Fibroblast of the aortic adventitia (primary cell): ENCODE measurements around the gene PCED1B. TPM values are rescaled to one million over a fixed set of nuclear protein-coding genes. Genes with fewer than 3 reads are reported as not detected.

Source experiments
- DNase-seq: peaks from one replicate; pipeline ENCODE4 v3.0.0-alpha.2; 2010; ENCODE audit warnings: low read depth
- H3K4me3 ChIP-seq: 2 replicates; pipeline ENCODE4 v1.5.1; 2011; ENCODE audit warnings: low read depth, mild to moderate bottlenecking, control low read depth, low read length, moderate library complexity
- total RNA-seq: library from RNA; depleted of rRNA; stranded (reverse); fragments of >200 nt; gene quantifications from 2 replicates; pipeline ENCODE4 v1.2.3, GENCODE V29; 2012; ENCODE audit warnings: low replicate concordance
- TF ChIP-seq, protein P1 (sequence below): IDR thresholded peaks from 2 replicates; pipeline ENCODE4 v1.5.1; 2011; ENCODE audit warnings: mild to moderate bottlenecking, low read length, control low read depth, inconsistent platforms; ENCODE audit not compliant: insufficient read depth

Gene PCED1B
- total RNA-seq, 1 donor: 0.27 TPM

DNA sequence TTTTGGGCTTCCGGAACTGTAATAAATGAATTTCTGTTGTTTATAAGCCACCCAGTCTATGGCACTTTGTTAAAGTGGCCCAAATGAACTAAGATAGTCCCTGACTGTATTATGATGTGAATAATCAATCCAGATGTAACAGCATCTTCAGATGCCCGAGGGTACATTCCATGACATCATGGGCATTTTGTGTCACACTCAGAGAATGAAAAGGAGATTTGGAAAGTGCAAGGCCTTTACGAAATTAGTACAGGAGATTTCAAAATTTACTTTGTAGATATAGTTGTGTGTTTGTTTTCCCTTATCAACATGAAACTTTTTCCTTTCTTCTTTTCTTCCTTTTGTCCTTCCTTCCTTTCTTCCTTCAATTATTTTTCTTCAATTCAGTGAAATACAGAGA, 54.6 kb downstream of the PCED1B start:
- TF ChIP-seq, protein P1, sequence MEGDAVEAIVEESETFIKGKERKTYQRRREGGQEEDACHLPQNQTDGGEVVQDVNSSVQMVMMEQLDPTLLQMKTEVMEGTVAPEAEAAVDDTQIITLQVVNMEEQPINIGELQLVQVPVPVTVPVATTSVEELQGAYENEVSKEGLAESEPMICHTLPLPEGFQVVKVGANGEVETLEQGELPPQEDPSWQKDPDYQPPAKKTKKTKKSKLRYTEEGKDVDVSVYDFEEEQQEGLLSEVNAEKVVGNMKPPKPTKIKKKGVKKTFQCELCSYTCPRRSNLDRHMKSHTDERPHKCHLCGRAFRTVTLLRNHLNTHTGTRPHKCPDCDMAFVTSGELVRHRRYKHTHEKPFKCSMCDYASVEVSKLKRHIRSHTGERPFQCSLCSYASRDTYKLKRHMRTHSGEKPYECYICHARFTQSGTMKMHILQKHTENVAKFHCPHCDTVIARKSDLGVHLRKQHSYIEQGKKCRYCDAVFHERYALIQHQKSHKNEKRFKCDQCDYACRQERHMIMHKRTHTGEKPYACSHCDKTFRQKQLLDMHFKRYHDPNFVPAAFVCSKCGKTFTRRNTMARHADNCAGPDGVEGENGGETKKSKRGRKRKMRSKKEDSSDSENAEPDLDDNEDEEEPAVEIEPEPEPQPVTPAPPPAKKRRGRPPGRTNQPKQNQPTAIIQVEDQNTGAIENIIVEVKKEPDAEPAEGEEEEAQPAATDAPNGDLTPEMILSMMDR: no peak
- DNase-seq: no peak
- H3K4me3 ChIP-seq: no peak overlapping the region

DNA sequence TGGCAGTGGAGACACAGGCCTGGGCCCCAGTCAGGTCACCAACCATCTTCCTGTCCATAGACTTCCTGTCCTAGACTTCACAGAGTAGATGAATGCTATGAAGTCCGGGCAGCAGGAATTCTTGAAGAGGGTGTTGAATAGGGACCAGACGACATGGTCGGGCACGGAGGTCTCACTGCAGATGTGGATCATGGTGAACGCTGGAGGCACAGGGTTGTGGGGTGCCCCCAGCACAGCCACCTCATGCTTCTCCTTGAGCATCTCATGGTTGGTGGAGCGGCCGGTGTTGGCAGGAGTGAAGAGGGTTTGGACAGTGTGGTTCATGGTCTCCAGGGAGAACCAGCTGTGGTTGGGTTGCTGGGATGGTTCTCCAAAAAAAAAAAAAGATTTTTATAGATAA, 56.2 kb downstream of the PCED1B start:
- TF ChIP-seq, protein P1: no peak

DNA sequence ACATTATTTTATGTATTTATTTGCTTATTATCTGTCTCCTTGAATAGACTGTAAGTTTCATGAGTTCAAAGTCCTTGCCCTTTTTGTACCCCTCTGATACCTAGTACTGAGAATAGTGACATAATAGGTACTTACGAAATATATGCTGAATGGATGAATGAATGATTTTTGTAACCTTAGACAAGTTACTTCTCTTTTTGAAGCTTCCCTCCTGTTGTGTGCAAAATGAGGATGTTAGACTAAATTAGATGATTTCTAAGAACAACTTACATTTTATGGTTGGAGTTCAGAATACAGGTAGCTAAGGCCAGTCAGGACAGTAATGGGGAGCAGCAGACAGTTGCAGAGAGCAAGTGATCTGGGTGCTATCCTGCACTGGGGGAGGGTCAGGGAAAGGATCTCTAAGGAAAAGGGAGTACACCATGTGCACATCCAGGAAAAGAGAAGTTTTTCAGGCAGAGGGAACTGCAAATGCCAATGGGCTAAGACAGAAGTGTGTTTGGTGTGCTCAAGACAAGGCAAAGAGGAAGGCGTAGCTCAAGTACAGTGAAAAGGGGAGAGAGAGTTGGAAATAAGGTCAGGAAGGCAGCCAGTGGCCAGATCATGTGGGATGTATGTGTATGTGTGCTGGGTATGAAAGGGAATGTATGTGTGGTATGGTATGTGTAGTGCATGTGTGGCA, 59.7 kb downstream of the PCED1B start:
- no peak for DNase-seq
- TF ChIP-seq, protein P1: no peak
- no peak overlapping the region for H3K4me3 ChIP-seq

More for the DNA sequence above, 56.2 kb downstream of the PCED1B start:
- no peak overlapping the region for H3K4me3 ChIP-seq
- DNase-seq: no peak

DNA sequence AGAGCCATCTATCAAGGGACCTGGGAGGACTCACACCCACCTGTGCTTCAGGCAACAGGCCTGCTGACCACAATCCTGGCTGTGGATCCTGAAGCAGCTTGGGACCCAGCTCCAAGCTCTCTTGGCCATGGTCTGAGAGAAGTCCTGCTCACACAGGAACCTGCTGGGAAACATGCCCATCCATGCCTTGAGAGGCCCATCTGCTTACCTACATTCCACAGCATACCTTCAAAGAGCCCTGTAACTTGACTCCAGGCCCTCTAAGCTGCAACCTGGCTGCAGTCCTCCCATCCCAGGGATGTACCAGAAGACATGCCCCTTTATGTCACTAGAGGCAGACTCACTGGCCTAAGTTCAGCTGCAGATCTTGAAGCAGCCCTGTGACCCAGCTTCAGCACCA, 62.0 kb downstream of the PCED1B start:
- no peak overlapping the region for H3K4me3 ChIP-seq
- TF ChIP-seq, protein P1: no peak
- no peak for DNase-seq

DNA sequence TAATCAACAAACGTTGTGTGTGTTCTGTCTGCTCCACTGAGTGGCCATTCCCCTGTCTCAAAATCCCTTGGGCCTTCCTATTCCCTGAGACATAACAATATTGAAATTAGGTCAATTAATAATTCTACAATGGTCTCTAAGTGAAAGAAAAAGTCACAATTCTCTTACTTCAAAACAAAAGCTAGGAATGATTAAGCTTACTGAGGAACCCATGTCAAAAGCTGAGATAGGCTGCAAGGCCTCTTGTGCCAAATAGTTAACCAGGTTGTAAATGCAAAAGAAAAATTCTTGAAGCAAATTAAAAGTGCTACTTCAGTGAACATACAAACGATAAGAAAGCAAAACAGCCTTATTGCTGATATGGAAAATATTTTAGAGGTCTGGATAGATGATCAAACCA, 65.3 kb downstream of the PCED1B start:
- no peak overlapping the region for H3K4me3 ChIP-seq
- DNase-seq: no peak
- TF ChIP-seq, protein P1: no peak

DNA sequence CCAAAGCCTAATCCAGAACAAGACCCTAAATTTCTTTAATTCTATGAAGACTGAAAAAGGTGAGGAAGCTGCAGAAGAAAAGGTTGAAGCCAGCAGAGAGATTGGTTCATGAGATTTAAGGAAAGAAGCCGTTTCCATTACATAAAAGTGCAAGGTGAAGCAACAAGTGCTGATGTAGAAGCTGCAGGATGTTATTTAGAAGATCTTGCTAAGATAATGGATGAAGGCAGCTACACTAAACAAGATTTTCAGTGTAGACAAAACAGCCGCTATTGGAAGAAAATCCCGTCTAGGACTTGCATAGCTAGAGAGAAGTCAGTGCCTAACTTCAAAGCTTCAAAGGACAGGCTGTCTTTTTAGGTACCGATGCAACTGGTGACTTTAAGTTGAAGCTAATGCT, 65.8 kb downstream of the PCED1B start:
- TF ChIP-seq, protein P1: no peak
- H3K4me3 ChIP-seq: no peak overlapping the region
- no peak for DNase-seq

DNA sequence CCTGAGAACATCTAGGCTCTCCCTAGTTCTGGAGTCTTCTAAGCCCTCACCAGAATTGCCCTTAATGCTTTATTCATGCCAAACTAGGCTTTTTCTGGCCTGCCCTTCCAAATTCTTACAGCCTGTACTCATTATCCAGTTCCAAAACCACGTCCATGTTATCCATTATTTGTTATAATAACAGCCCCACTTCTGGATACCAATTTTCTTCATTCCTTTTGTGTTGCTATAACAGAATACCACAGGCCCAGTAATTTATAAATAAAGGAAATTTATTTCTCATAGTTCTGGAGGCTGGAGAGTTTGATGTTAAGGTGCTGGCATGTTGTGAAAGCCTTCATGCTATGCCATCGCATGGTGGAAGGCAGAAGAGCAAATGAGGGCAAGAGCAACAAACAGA, 68.3 kb downstream of the PCED1B start:
- peak; percentile 32 for DNase-seq
- TF ChIP-seq, protein P1: no peak
- H3K4me3 ChIP-seq: no peak overlapping the region
